LNCaP clone FGC (cell line): ENCODE data around the gene TUBA1B.
"Not testable (repeated sequence)": the region's sequence is repeated elsewhere in the genome, so short reads cannot be mapped to it uniquely, and the experiment has no call there.

Experiments used
- DNase-seq: peaks from one replicate; pipeline ENCODE4 v3.0.0-alpha.2; 2011; ENCODE audit warnings: low read depth
- H3K4me3 ChIP-seq: 2 replicates; pipeline ENCODE4 v1.5.1; 2011; ENCODE audit warnings: mild to moderate bottlenecking, low read depth, low read length, control low read depth
- CTCF ChIP-seq: IDR thresholded peaks from 2 replicates; pipeline ENCODE4 v1.5.1; 2012; ENCODE audit warnings: mild to moderate bottlenecking; ENCODE audit not compliant: control insufficient read depth, insufficient read depth; ENCODE audit errors: extremely low read depth

TUBA1B gene

DNA sequence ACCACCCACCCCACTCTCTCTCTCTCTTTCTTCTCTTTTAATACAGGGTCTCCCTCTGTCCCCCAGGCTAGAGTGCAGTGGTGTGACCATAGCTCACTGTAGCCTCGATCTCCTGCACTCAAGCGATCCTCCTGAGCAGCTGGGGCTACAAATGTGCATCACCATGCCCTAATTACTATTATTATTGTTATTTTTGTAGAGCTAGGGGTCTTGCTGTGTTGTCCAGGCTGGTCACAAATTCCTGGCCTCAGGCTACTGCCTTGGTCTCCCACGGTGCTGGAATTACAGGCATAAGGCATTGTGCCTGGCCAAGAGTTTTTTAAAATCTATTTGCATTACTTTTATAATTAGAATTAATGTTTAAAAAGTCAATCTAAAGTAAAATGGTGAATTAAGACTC, 23.0 kb upstream of the TUBA1B start:
- H3K4me3 ChIP-seq, result no peak overlapping the region
- no peak for DNase-seq
- no peak for TF ChIP-seq CTCF

DNA sequence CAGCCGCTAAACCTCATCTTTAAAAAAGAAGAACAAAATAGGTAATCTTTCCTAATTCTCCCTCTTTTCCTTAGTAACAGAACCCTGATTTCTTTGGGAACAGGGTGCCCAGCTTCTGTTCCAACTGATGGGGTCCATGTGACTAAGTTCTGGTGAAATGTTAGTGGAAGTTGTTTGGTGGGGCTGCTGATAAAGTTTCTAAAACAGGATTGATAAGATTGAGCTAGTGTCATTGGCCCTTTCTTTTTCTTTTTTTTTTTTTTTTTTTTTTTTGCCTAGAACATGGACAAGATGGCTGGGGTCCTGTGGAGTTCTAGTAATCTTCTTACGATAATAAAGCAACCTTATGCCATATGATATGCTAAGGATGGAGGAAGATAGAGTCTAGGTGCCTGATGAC, 16.2 kb upstream of the TUBA1B start:
- no peak for TF ChIP-seq CTCF
- no peak overlapping the region for H3K4me3 ChIP-seq
- no peak for DNase-seq

- no peak for TF ChIP-seq CTCF
- DNase-seq, result no peak
- H3K4me3 ChIP-seq, result no peak overlapping the region
Observed at GRCh38 chr12:49146406-49146805, 15.2 kb upstream of the TUBA1B start.

DNA sequence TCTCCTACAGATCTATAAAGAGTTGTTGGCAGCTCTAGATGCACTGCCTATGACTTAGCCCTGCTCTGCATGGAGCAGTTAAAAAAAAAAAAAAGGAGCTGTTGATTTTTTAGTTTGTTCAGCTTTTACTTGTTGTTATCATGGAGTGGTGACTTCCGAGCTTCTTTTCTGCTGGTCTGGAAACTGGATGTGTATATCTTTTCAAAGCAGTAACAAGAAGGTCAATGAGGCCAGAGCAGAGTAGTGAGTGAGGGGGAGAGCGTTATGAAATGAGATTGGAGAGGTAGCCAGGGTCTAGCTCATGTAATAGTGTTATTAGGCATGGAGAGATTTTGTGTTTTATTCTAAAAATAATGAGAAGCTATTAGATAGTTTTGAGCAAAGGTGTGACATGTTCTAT, 13.2 kb upstream of the TUBA1B start:
- DNase-seq, result no peak
- no peak overlapping the region for H3K4me3 ChIP-seq
- TF ChIP-seq CTCF, result no peak

- no peak for DNase-seq
- H3K4me3 ChIP-seq, result no peak overlapping the region
- no peak for TF ChIP-seq CTCF
Observed at GRCh38 chr12:49138999-49139398, 7.8 kb upstream of the TUBA1B start.

- DNase-seq, result no peak
- TF ChIP-seq CTCF, result no peak
- no peak overlapping the region for H3K4me3 ChIP-seq
Observed at GRCh38 chr12:49138587-49138986, 7.4 kb upstream of the TUBA1B start.

DNA sequence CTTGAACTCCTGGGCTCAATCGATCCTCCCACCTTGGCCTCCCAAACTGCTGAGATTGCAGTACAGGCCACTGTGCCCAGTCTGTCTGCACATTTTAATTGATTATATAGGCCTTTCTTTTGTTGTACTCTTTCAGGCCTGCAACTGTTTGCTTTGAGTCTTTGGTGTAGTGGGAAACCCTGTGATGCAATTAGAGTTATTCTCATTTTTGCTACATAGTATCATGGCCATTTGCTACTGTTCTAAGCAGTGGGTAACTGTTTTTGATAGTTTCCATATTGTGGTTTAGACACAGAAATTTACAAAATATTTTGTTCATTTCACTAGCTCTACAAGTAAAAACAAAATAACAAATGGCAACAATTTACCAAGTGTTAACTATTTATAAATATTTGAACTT, 6.3 kb upstream of the TUBA1B start:
- H3K4me3 ChIP-seq, result no peak overlapping the region
- no peak for TF ChIP-seq CTCF
- DNase-seq, result no peak

GRCh38 chr12:49136997-49137396, 5.8 kb upstream of the TUBA1B start:
- not testable (repeated sequence) for DNase-seq, H3K4me3 ChIP-seq
